Activated CD4-positive, alpha-beta T cell treated with anti-CD3 and anti-CD28 coated beads, Interleukin-2, amount 10 ng/mL, durations not matched to agents 7 days and 5 days (primary cell): ENCODE measurements around the gene AFF3. TPM values are rescaled to one million over a fixed set of nuclear protein-coding genes. Genes with fewer than 3 reads are reported as not detected.

Experiments
- CTCF ChIA-PET: fragments of 350-600 bp; sonication (Branson Sonifier 250); formaldehyde crosslinking; loops from one replicate; lab custom pipeline; 2021; ENCODE audit warnings: antibody characterized with exemption; lab: Charles Lee
- POLR2A ChIA-PET: fragments of 350-600 bp; sonication (Branson Sonifier 250); formaldehyde crosslinking; loops from one replicate; lab custom pipeline; 2021; ENCODE audit warnings: antibody characterized with exemption; lab: Charles Lee
- DNase-seq: peaks from one replicate; pipeline ENCODE4 v3.0.0-alpha.2; 2020
- H3K27ac Mint-ChIP-seq: one replicate; pipeline ENCODE4 v1.8.0; 2021; ENCODE audit warnings: mild to moderate bottlenecking, moderate library complexity, mixed read lengths
- H3K27me3 Mint-ChIP-seq: one replicate; pipeline ENCODE4 v1.8.0; 2021; ENCODE audit warnings: mixed read lengths
- H3K36me3 Mint-ChIP-seq: one replicate; pipeline ENCODE4 v1.8.0; 2021; ENCODE audit warnings: low read depth, mixed read lengths
- H3K4me1 Mint-ChIP-seq: one replicate; pipeline ENCODE4 v1.8.0; 2021; ENCODE audit warnings: mixed read lengths
- H3K4me3 Mint-ChIP-seq: one replicate; pipeline ENCODE4 v1.8.0; 2021; ENCODE audit warnings: mild to moderate bottlenecking, moderate library complexity, mixed read lengths
- H3K9me3 Mint-ChIP-seq: one replicate; pipeline ENCODE4 v1.8.0; 2021; ENCODE audit warnings: mixed read lengths
- total RNA-seq, 2 experiments: library from RNA; stranded (reverse); gene quantifications; one replicate each; pipeline ENCODE4 v1.2.3, GENCODE V29; 2021

AFF3 gene
- total RNA-seq, 2 experiments from 2014 or later, result 7.4 to 13.0 TPM

- Mint-ChIP-seq H3K27me3 (no peaks in the 10 kb centered on the region), H3K27ac (no peak overlapping the region), H3K4me3 (no peak overlapping the region), H3K4me1 (no peaks in the 10 kb centered on the region), H3K9me3 (no peaks in the 10 kb centered on the region), H3K36me3 (no peaks in the 10 kb centered on the region)
- DNase-seq, result no peak
- ChIA-PET CTCF (no interaction called here), POLR2A (no interaction called here)
Observed at GRCh38 chr2:100041946-100042345, 100.4 kb downstream of the AFF3 start.

DNA sequence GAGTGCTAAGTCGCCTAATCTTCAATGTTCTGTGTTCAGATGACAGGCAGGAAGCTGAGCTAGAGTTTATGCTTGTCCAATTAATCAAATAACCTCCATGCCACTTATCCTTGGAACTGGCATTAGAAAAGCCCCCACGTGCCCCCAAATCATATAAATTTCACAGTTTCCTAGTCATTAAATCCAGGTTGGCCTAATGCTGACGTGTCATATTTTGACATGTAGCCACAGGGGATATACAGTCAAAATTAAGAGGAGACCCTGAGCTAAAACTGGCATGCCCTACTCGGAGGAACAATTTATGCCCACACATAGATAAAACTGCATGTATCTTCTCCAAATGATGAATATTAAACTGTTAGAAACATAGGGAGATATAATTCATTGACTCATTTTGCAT lies 101.0 kb downstream of the AFF3 start:
- no peak for DNase-seq
- Mint-ChIP-seq H3K27ac (no peak overlapping the region), H3K4me1 (no peaks in the 10 kb centered on the region), H3K4me3 (no peak overlapping the region), H3K9me3 (no peaks in the 10 kb centered on the region), H3K27me3 (no peaks in the 10 kb centered on the region), H3K36me3 (no peaks in the 10 kb centered on the region)
- ChIA-PET CTCF (no interaction called here), POLR2A (no interaction called here)

- Mint-ChIP-seq H3K27me3 (no peaks in the 10 kb centered on the region), H3K4me1 (no peaks in the 10 kb centered on the region), H3K27ac (no peak overlapping the region), H3K4me3 (no peak overlapping the region), H3K9me3 (no peaks in the 10 kb centered on the region), H3K36me3 (no peaks in the 10 kb centered on the region)
- CTCF ChIA-PET, result no interaction called here
- POLR2A ChIA-PET, result no interaction called here
- DNase-seq, result no peak
Observed at GRCh38 chr2:100040906-100041305, 101.5 kb downstream of the AFF3 start.

GRCh38 chr2:100039291-100039980 lies 103.0 kb downstream of the AFF3 start:
- Mint-ChIP-seq H3K4me1 (no peaks in the 10 kb centered on the region), H3K9me3 (no peaks in the 10 kb centered on the region), H3K27ac (no peak overlapping the region), H3K36me3 (peaks cover 2% of the 10 kb centered on the region), H3K27me3 (no peaks in the 10 kb centered on the region), H3K4me3 (no peak overlapping the region)
- POLR2A ChIA-PET, result interaction anchor here (0.5 kb wide), 1 partner anchor 23 kb away, joined by 3 read pairs; no protein-coding TSS in a partner anchor
- DNase-seq, result no peak
- CTCF ChIA-PET, result no interaction called here

DNA sequence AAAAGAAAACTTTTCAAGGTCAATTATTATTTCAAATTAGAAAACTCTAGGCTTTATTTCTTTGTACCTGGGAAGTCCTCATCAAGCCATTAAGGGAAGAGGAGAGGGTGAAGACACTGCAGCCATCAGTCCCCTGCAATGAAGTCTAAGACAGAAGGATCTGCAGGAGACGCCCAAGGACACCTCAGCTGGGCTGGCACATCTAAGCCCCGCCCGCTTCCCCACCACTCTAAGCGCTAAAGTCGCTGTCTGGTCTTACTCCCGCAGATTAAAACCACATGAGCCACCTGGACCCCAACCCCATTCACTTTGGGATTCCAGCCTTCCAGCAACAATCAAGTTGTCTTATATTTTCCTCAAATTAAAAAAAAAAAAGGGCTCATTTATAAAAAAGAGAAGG lies 104.4 kb downstream of the AFF3 start:
- POLR2A ChIA-PET, result no interaction called here
- H3K4me3 Mint-ChIP-seq, result no peak overlapping the region
- H3K4me1 Mint-ChIP-seq, result no peaks in the 10 kb centered on the region
- DNase-seq, result no peak
- H3K36me3 Mint-ChIP-seq, result peaks cover 2% of the 10 kb centered on the region
- H3K27me3 Mint-ChIP-seq, result no peaks in the 10 kb centered on the region
- H3K27ac Mint-ChIP-seq, result no peak overlapping the region
- CTCF ChIA-PET, result no interaction called here
- H3K9me3 Mint-ChIP-seq, result no peaks in the 10 kb centered on the region

DNA sequence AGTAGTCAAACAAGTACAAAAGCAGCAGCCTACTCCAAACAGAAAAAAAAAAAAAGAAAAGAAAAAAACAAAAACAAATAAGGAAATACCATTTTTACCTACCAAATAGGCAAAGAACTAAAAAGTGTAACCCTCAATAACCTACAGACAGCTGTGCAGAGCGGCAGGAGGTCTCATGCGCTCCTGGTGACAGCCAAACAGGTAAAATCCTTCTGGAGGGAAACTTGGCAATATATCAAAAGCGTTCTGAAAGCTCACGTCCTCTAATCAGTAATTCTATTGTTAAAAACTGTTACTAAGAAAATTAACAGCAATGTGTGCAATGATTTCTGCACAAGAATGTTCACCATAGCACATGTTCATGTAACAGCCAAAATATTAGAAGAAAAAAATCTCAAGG lies 105.6 kb downstream of the AFF3 start:
- DNase-seq, result no peak
- ChIA-PET POLR2A (no interaction called here), CTCF (no interaction called here)
- H3K4me3 Mint-ChIP-seq, result no peak overlapping the region
- no peaks in the 10 kb centered on the region for H3K27me3 Mint-ChIP-seq
- no peaks in the 10 kb centered on the region for H3K9me3 Mint-ChIP-seq
- no peak overlapping the region for H3K27ac Mint-ChIP-seq
- H3K4me1 Mint-ChIP-seq, result no peaks in the 10 kb centered on the region
- H3K36me3 Mint-ChIP-seq, result peaks cover 2% of the 10 kb centered on the region

- Mint-ChIP-seq H3K9me3 (no peaks in the 10 kb centered on the region), H3K36me3 (peaks cover 2% of the 10 kb centered on the region), H3K4me3 (no peak overlapping the region), H3K27ac (no peak overlapping the region), H3K27me3 (no peaks in the 10 kb centered on the region), H3K4me1 (no peaks in the 10 kb centered on the region)
- CTCF ChIA-PET, result no interaction called here
- DNase-seq, result no peak
- POLR2A ChIA-PET, result no interaction called here
Observed at GRCh38 chr2:100036026-100036425, 106.4 kb downstream of the AFF3 start.

DNA sequence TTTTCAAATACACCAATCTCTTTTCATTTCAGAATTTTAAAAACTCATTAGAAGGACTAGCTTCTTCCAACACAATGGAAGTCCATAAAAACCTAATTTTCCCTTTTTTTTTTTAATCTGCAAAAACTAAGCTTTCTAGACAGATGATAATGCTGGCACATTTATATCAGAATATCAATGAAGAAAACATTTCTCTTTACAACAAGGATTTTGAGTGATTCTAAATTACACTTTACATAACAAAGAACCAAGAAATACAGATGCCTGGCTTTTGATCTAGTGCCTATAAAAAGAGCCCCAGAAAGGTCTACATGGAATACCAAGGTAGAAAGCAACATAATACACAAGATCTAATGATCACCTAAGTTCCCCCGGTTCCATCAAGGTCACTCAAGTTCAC lies 108.0 kb downstream of the AFF3 start:
- Mint-ChIP-seq H3K9me3 (no peaks in the 10 kb centered on the region), H3K27ac (no peak overlapping the region), H3K4me3 (no peak overlapping the region), H3K27me3 (no peaks in the 10 kb centered on the region), H3K4me1 (no peaks in the 10 kb centered on the region), H3K36me3 (peaks cover 2% of the 10 kb centered on the region)
- ChIA-PET POLR2A (interaction anchor here (0.5 kb wide), 1 partner anchor 98 kb away, joined by 6 read pairs; no protein-coding TSS in a partner anchor), CTCF (no interaction called here)
- no peak for DNase-seq

DNA sequence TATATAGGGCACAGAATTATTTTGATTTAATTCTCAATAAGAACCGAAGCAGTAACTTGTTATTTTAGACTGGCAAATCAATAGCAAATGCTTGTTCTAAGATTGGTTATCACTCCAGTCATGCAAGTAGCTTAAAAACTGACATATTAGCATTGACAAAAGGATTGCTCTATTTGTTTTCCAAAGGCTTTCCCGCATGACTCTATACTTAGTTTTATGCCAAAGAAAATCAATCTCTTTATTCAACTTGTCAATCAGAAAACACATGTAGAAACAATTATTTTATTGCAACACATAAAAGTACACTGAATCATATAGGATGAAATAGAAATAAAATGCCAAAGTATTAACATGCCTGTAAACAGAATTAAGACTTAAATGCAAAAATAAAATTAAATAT lies 108.4 kb downstream of the AFF3 start:
- Mint-ChIP-seq H3K36me3 (peaks cover 2% of the 10 kb centered on the region), H3K27me3 (no peaks in the 10 kb centered on the region), H3K27ac (no peak overlapping the region), H3K4me1 (no peaks in the 10 kb centered on the region), H3K4me3 (no peak overlapping the region), H3K9me3 (no peaks in the 10 kb centered on the region)
- DNase-seq, result no peak
- POLR2A ChIA-PET, result interaction anchor here (0.5 kb wide), 1 partner anchor 97 kb away, joined by 6 read pairs; no protein-coding TSS in a partner anchor
- CTCF ChIA-PET, result no interaction called here

DNA sequence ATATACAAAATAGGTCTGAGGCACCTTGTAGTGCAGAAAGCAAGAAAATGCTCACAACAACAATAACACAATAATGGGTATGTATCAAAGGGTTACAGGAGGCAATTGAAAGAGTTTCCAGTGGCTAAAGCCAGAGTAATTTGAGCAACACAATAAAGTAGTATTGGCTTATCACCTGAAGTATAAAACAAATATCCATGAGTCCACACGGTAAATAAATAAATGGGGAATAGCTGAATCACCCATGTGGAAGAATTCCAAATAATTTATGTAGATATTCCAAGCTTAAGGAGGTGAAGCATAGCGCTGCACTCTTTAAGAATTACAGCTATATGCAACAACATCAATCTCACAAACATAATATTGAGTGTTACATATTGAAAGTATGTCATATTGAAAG lies 110.8 kb downstream of the AFF3 start:
- Mint-ChIP-seq H3K9me3 (no peaks in the 10 kb centered on the region), H3K4me1 (no peaks in the 10 kb centered on the region), H3K4me3 (no peak overlapping the region), H3K36me3 (peaks cover 2% of the 10 kb centered on the region), H3K27me3 (no peaks in the 10 kb centered on the region), H3K27ac (no peak overlapping the region)
- no peak for DNase-seq
- POLR2A ChIA-PET, result no interaction called here
- CTCF ChIA-PET, result interaction anchor here (1.0 kb wide), 1 partner anchor 22 kb away, joined by 3 read pairs; no protein-coding TSS in a partner anchor

GRCh38 chr2:100029460-100029859 lies 112.9 kb downstream of the AFF3 start:
- CTCF ChIA-PET, result no interaction called here
- no peak overlapping the region for H3K4me3 Mint-ChIP-seq
- H3K9me3 Mint-ChIP-seq, result no peaks in the 10 kb centered on the region
- H3K27me3 Mint-ChIP-seq, result no peaks in the 10 kb centered on the region
- no peaks in the 10 kb centered on the region for H3K4me1 Mint-ChIP-seq
- H3K36me3 Mint-ChIP-seq, result no peaks in the 10 kb centered on the region
- no peak overlapping the region for H3K27ac Mint-ChIP-seq
- DNase-seq, result no peak
- POLR2A ChIA-PET, result no interaction called here

DNA sequence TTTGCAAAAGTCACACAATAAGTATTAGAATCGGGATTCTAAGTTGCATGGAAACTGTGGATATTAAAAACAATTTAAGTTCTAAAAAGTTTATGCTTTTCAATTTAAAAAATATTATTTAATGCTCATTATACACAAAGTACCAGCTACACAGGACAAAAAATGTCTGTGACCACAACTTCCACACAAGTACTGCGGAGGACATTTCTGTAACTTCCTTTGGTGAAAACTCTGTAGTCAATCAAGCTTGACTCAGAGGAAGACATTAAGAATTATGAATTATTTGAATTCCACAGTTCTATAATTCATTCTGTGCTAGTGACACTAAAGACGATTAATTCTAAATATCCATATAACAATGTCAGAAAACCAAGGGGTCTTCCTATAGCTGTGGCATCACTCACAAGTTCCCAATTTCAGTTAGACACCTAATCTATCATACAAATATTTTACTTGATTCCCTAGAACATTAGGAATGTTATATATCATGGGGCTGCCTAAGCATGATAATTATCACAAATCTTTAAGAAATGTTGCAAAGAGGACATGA lies 120.5 kb downstream of the AFF3 start:
- no peaks in the 10 kb centered on the region for H3K9me3 Mint-ChIP-seq
- no peaks in the 10 kb centered on the region for H3K27me3 Mint-ChIP-seq
- ChIA-PET CTCF (no interaction called here), POLR2A (no interaction called here)
- H3K27ac Mint-ChIP-seq, result no peak overlapping the region
- no peaks in the 10 kb centered on the region for H3K36me3 Mint-ChIP-seq
- DNase-seq, result no peak
- no peak overlapping the region for H3K4me3 Mint-ChIP-seq
- no peaks in the 10 kb centered on the region for H3K4me1 Mint-ChIP-seq

- H3K27me3 Mint-ChIP-seq, result no peaks in the 10 kb centered on the region
- H3K4me3 Mint-ChIP-seq, result no peak overlapping the region
- CTCF ChIA-PET, result interaction anchor here (1.5 kb wide), 1 partner anchor 10 kb away, joined by 3 read pairs; no protein-coding TSS in a partner anchor
- H3K27ac Mint-ChIP-seq, result no peak overlapping the region
- no peaks in the 10 kb centered on the region for H3K4me1 Mint-ChIP-seq
- H3K9me3 Mint-ChIP-seq, result no peaks in the 10 kb centered on the region
- no peaks in the 10 kb centered on the region for H3K36me3 Mint-ChIP-seq
- POLR2A ChIA-PET, result no interaction called here
- no peak for DNase-seq
Observed at GRCh38 chr2:100019499-100019898, 122.9 kb downstream of the AFF3 start.
